Activated naive CD4-positive, alpha-beta T cell treated with anti-CD3 and anti-CD28 coated beads, Interleukin-2, amount 50 U/mL, for 72 hours (primary cell): Measurements from ENCODE around the gene SSTR4. TPM values are rescaled to one million over a fixed set of nuclear protein-coding genes. Genes with fewer than 3 reads are reported as not detected.
"Not testable (repeated sequence)": the region's sequence is repeated elsewhere in the genome, so short reads cannot be mapped to it uniquely, and the experiment has no call there.

Experiments
- ATAC-seq, 2 donors: fragments of 150-1000 bp; cut with Tn5 transposase; 2 replicates each; pipeline ENCODE4 v1.10.0; 2021; ENCODE audit warnings: mild to moderate bottlenecking in 2 of 2, moderate library complexity in 2 of 2
- DNase-seq, 2 donors: peaks; one replicate each; pipeline ENCODE4 v3.0.0; 2021 to 2022; ENCODE audit warnings: low spot score in 2 of 2
- H3K27ac Mint-ChIP-seq, 2 donors: one replicate each; pipeline ENCODE4 v1.8.0; 2022; ENCODE audit warnings: mild to moderate bottlenecking in 2 of 2, mixed read lengths in 2 of 2
- H3K36me3 Mint-ChIP-seq, 2 donors: one replicate each; pipeline ENCODE4 v1.8.0; 2022; ENCODE audit warnings: mixed read lengths in 2 of 2
- H3K9me3 Mint-ChIP-seq, 2 donors: one replicate each; pipeline ENCODE4 v1.8.0; 2022; ENCODE audit warnings: mixed read lengths in 2 of 2
- total RNA-seq, 2 donors: library from RNA; stranded (reverse); gene quantifications; one replicate each; pipeline ENCODE4 v1.2.3, GENCODE V29; 2022

The SSTR4 gene
- total RNA-seq, 2 donors from 2014 or later: not detected

DNA sequence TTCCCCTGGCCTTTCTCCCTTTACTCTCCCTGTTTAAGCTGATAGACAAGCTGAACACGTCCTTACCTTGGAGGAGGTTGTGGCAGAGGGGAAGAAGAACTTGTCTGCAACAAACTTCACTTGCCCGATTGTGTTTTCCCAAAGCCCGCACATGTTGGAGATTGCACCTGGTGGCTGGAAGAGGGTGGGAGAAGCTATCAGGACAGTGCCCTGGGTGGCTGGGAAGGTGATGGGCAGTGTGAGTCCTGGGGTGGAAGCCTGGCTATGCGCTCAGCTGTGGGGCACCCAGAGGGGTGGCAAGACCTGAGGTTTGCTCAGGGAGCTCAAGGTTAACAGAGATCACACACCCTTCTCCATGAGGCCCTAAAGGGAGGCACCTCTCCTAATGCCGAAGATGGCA lies 25.0 kb upstream of the SSTR4 start:
- no peaks in the 10 kb centered on the region for H3K9me3 Mint-ChIP-seq
- H3K27ac Mint-ChIP-seq: no peak overlapping the region
- DNase-seq: no peak
- H3K36me3 Mint-ChIP-seq: no peaks in the 10 kb centered on the region
- no peak for ATAC-seq

DNA sequence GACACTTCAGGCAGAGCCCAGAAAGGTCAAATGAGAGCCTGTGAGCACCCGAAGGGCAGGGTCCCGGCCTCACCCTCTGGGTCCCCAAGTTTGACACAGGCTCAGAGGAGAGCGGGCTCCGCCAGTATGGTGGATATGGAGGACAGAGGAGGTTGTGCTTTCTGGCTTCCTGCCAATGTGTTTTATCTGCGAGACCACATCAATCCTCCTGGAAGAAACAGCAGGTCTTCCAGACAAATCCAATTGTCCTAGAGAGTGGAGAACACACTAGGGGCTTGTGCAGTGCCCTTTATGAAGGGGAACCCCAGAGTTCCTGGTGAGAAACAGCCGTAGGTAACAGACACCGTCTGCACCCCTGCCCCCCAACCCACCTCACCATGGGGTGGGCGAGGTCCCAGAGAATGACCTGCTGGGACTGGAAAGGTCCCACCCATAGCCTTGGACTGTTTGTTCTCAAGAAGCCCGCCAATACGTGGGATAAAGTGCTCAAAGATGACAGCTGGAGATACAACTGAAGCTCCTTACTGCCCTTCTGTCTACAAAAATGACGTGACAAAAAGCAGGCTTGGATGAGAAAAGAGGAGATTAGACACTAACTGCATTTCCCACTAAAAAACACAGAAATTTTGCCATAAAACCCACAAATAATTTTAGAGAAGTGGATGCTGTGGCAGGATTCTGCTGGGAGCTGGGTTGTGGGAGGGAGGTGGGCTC lies 23.9 kb upstream of the SSTR4 start:
- H3K9me3 Mint-ChIP-seq: no peaks in the 10 kb centered on the region
- DNase-seq: no peak
- ATAC-seq: no peak
- no peak overlapping the region for H3K27ac Mint-ChIP-seq
- H3K36me3 Mint-ChIP-seq: no peaks in the 10 kb centered on the region

GRCh38 chr20:23013429-23013828 lies 21.7 kb upstream of the SSTR4 start:
- H3K27ac Mint-ChIP-seq: no peak overlapping the region
- no peaks in the 10 kb centered on the region for H3K9me3 Mint-ChIP-seq
- DNase-seq: no peak
- no peak for ATAC-seq
- no peaks in the 10 kb centered on the region for H3K36me3 Mint-ChIP-seq

- ATAC-seq (no peak), DNase-seq (no peak)
- H3K36me3 Mint-ChIP-seq: no peaks in the 10 kb centered on the region
- no peaks in the 10 kb centered on the region for H3K9me3 Mint-ChIP-seq
- no peak overlapping the region for H3K27ac Mint-ChIP-seq
These were observed 17.6 kb upstream of the SSTR4 start for GRCh38 chr20:23017516-23017915.

DNA sequence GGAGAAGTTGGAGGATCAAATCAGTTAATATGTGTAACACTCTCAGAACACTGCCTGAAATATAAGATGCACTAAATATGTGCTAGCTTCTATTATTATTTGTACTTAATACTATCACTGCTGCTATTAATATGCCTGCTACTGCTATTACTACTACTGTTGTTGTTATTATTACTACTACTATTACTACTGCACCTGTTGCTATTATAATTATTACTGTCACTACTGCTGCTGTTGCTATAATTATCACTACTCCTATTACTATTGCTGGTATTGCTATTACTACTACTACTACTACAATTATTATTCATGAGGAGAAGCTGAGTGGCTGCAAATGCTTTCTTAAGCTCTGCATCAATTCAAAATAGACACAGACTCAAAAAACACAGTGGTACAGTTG lies 16.7 kb upstream of the SSTR4 start:
- Mint-ChIP-seq H3K9me3 (no peaks in the 10 kb centered on the region), H3K36me3 (no peaks in the 10 kb centered on the region), H3K27ac (no peak overlapping the region)
- no peak for DNase-seq
- ATAC-seq: no peak

DNA sequence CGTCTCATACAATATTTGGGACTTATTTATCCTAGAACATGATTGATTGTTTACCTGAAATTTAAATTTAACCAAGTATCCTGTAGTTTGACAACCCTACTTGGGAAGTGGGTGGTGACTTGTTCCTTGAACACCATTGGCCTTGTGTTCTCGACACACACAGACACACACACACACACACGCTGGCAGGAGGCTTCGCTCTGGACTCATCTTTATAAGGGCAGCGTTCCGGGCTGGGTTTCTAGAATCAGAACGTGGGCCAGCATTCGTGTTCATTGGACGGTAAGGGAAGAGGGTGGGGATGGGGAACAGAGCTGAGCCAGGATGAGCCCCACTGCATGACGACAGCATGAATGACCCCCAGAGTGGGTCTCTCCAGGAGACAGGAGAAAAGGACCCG lies 16.2 kb upstream of the SSTR4 start:
- H3K9me3 Mint-ChIP-seq: no peaks in the 10 kb centered on the region
- DNase-seq: no peak
- ATAC-seq: no peak
- H3K27ac Mint-ChIP-seq: no peak overlapping the region
- H3K36me3 Mint-ChIP-seq: no peaks in the 10 kb centered on the region

- Mint-ChIP-seq H3K27ac (no peak overlapping the region), H3K9me3 (no peaks in the 10 kb centered on the region), H3K36me3 (no peaks in the 10 kb centered on the region)
- ATAC-seq (no peak), DNase-seq (no peak)
These were observed 15.7 kb upstream of the SSTR4 start for GRCh38 chr20:23019403-23019802.

- DNase-seq (no peak), ATAC-seq (no peak)
- H3K36me3 Mint-ChIP-seq: no peaks in the 10 kb centered on the region
- H3K27ac Mint-ChIP-seq: no peak overlapping the region
- no peaks in the 10 kb centered on the region for H3K9me3 Mint-ChIP-seq
These were observed 14.7 kb upstream of the SSTR4 start for GRCh38 chr20:23020230-23021018.

- Mint-ChIP-seq H3K27ac (no peak overlapping the region), H3K9me3 (no peaks in the 10 kb centered on the region), H3K36me3 (no peaks in the 10 kb centered on the region)
- DNase-seq: no peak
- ATAC-seq: no peak
These were observed 13.6 kb upstream of the SSTR4 start for GRCh38 chr20:23021541-23021940.

- DNase-seq (no peak), ATAC-seq (no peak)
- Mint-ChIP-seq H3K9me3 (no peaks in the 10 kb centered on the region), H3K27ac (no peak overlapping the region), H3K36me3 (no peaks in the 10 kb centered on the region)
These were observed 13.2 kb upstream of the SSTR4 start for GRCh38 chr20:23021951-23022350.

DNA sequence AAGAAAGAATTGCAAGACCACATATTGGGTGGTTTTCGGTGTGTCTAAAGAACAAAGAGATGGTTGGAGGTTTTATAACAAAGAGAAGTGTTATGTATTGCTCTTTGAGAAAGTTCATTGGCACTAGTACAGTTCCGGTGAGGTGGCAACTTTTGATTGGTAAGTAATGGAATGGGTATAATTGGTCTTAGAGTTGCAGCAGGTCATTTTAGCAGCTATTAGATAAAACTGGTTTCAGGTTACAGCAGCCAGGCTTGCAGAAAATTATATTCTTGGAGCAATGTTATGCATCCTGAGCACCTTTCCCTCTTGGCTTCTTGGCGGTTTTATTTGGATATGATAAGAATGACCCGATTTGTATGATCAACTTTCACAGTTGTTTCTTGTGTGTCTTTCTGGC lies 12.3 kb upstream of the SSTR4 start:
- H3K9me3 Mint-ChIP-seq: no peaks in the 10 kb centered on the region
- no peak overlapping the region for H3K27ac Mint-ChIP-seq
- DNase-seq (no peak), ATAC-seq (no peak)
- no peaks in the 10 kb centered on the region for H3K36me3 Mint-ChIP-seq

DNA sequence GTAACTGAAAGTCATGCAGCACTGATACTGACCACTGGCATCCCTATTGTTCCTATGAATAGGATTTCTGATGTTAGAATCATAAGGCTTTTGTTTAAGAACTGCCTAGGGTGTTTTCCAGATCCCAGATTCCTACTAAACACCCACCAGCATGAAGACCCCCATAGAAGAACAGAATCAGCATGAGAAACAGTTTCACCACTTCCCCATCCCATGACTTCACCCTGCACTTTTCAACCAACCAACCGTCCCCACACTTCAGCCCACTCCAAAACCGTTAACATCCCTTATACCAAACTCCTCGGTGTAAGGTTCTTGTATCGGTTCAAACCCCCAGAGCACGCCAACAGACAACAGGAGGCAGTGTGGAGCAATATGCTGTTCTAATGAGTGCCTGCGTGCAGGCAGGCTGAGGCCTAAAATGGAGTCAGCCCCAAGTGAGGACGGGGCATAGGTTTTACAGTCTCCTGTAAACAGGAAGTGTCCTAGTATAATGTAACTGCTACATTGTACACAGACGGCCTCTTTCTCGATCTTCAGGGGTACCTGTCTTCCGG lies 11.4 kb upstream of the SSTR4 start:
- H3K27ac Mint-ChIP-seq: no peak overlapping the region
- no peak for ATAC-seq
- no peaks in the 10 kb centered on the region for H3K36me3 Mint-ChIP-seq
- no peaks in the 10 kb centered on the region for H3K9me3 Mint-ChIP-seq
- no peak for DNase-seq

- Mint-ChIP-seq H3K9me3 (no peaks in the 10 kb centered on the region), H3K36me3 (no peaks in the 10 kb centered on the region), H3K27ac (no peak overlapping the region)
- ATAC-seq: no peak
- no peak for DNase-seq
These were observed 10.4 kb upstream of the SSTR4 start for GRCh38 chr20:23024701-23025100.

GRCh38 chr20:23025503-23025902 lies 9.6 kb upstream of the SSTR4 start:
- ATAC-seq, H3K36me3 Mint-ChIP-seq, DNase-seq, H3K27ac Mint-ChIP-seq, H3K9me3 Mint-ChIP-seq: not testable (repeated sequence)

DNA sequence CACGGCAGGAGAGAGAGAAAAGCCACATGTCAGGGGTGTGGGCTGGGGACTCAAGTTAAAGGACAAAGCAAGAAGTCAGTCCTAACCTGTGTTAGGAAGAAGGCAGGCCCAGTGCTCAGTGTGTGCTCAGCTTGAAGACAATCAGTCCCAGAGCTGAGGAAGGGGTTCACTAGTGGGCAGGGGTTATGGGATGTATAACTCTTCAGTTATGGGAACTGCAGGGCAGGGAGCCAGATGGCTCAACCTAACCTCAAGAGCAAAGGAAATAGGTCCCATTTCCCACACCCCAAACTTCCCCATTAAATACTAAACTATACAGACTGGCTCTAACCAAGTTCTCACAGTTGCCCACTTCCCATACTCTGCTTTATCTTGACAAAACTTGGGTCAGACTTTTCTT lies 7.4 kb upstream of the SSTR4 start:
- DNase-seq (no peak), ATAC-seq (no peak)
- Mint-ChIP-seq H3K27ac (no peak overlapping the region), H3K9me3 (no peaks in the 10 kb centered on the region), H3K36me3 (no peaks in the 10 kb centered on the region)

DNA sequence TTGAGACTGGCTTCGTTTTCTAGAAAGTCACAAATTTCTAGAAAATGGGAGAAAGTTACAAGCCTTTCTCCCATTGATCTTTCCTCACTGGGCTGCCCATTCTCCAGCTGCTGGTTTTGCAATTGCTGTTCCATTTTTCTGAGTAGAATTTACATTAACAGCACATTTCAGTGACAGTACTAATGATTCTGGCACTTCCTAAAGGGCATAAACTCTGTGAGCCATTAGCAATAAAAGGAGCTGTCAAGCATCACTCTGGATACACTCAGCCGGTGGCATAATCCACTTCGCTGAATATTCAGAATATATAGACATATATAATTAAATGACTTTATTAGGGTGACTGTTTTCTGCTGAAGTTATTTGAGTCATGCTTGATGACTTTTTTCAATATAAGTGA lies 6.7 kb upstream of the SSTR4 start:
- ATAC-seq (no peak), DNase-seq (no peak)
- Mint-ChIP-seq H3K36me3 (no peaks in the 10 kb centered on the region), H3K9me3 (no peaks in the 10 kb centered on the region), H3K27ac (no peak overlapping the region)

DNA sequence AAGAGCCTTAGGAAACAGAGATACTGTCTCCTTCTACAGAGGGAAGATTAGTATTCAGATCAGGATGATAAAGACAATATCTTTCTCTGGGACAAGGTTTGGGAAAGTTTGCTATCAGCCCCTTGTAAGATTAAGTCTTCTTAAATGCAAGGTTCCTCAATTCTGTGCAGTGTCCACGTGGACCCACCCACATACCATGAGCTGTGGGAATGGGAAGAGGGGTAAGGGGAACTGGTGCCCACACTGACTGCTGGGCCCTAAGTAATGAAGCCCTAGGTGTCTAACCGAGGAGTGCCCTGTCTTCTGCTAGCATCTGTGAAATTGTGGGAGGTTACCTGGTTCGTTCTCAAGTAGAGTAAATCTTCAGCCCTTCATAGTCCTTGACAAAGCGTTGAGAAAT lies 5.8 kb upstream of the SSTR4 start:
- H3K9me3 Mint-ChIP-seq: no peaks in the 10 kb centered on the region
- ATAC-seq: no peak
- H3K36me3 Mint-ChIP-seq: no peaks in the 10 kb centered on the region
- H3K27ac Mint-ChIP-seq: no peak overlapping the region
- no peak for DNase-seq

GRCh38 chr20:23031346-23031745 lies 3.8 kb upstream of the SSTR4 start:
- H3K9me3 Mint-ChIP-seq: no peaks in the 10 kb centered on the region
- no peak for DNase-seq
- no peak for ATAC-seq
- no peak overlapping the region for H3K27ac Mint-ChIP-seq
- H3K36me3 Mint-ChIP-seq: peaks cover 0 to 6% of the 10 kb centered on the region in 2 donors
